HG02981 (cell line): Measurements from ENCODE around the gene MSMP.

Source experiments
- ATAC-seq: cut with Tn5 transposase; IDR thresholded peaks from one replicate; pipeline ENCODE4 v1.9.1; 2021; ENCODE audit warnings: mild to moderate bottlenecking, moderate library complexity; ENCODE audit not compliant: unreplicated experiment

MSMP gene

GRCh38 chr9:35725362-35725761, 28.7 kb downstream of the MSMP start:
- ATAC-seq: no peak

GRCh38 chr9:35723908-35724307, 30.2 kb downstream of the MSMP start:
- ATAC-seq: no peak

GRCh38 chr9:35723426-35723825, 30.6 kb downstream of the MSMP start:
- no peak for ATAC-seq

- no peak for ATAC-seq
Observed at GRCh38 chr9:35719546-35719945, 34.5 kb downstream of the MSMP start.

- no peak for ATAC-seq
Observed at GRCh38 chr9:35718721-35719511, 35.2 kb downstream of the MSMP start.

GRCh38 chr9:35717132-35717870, 36.8 kb downstream of the MSMP start:
- ATAC-seq: no peak

GRCh38 chr9:35716230-35716629, 37.8 kb downstream of the MSMP start:
- no peak for ATAC-seq

- ATAC-seq: no peak
Observed at GRCh38 chr9:35714579-35715252, 39.4 kb downstream of the MSMP start.

GRCh38 chr9:35714123-35714522, 40.0 kb downstream of the MSMP start:
- ATAC-seq: no peak

GRCh38 chr9:35713578-35713977, 40.5 kb downstream of the MSMP start:
- no peak for ATAC-seq

GRCh38 chr9:35712762-35713400, 41.2 kb downstream of the MSMP start:
- no peak for ATAC-seq

- no peak for ATAC-seq
Observed at GRCh38 chr9:35711501-35712428, 42.3 kb downstream of the MSMP start.

GRCh38 chr9:35710818-35711500, 43.1 kb downstream of the MSMP start:
- ATAC-seq: no peak

- ATAC-seq: no peak
Observed at GRCh38 chr9:35708146-35708545, 45.9 kb downstream of the MSMP start.

GRCh38 chr9:35706951-35707350, 47.1 kb downstream of the MSMP start:
- no peak for ATAC-seq

GRCh38 chr9:35705836-35706430, 48.1 kb downstream of the MSMP start:
- ATAC-seq: no peak

- no peak for ATAC-seq
Observed at GRCh38 chr9:35705372-35705771, 48.7 kb downstream of the MSMP start.

- ATAC-seq: no peak
Observed at GRCh38 chr9:35703906-35704672, 50.0 kb downstream of the MSMP start.
